TTC549 (cell line): ENCODE results near the gene CDC42EP5.
"Not testable (repeated sequence)": the region's sequence is repeated elsewhere in the genome, so short reads cannot be mapped to it uniquely, and the experiment has no call there.

ENCODE experiments used
- FAIRE-seq: peaks from 2 replicates; lab custom pipeline; 2012; peaks lifted over from hg19 to GRCh38; lab: Jason Lieb, UNC

Gene CDC42EP5, protein sequence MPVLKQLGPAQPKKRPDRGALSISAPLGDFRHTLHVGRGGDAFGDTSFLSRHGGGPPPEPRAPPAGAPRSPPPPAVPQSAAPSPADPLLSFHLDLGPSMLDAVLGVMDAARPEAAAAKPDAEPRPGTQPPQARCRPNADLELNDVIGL

DNA sequence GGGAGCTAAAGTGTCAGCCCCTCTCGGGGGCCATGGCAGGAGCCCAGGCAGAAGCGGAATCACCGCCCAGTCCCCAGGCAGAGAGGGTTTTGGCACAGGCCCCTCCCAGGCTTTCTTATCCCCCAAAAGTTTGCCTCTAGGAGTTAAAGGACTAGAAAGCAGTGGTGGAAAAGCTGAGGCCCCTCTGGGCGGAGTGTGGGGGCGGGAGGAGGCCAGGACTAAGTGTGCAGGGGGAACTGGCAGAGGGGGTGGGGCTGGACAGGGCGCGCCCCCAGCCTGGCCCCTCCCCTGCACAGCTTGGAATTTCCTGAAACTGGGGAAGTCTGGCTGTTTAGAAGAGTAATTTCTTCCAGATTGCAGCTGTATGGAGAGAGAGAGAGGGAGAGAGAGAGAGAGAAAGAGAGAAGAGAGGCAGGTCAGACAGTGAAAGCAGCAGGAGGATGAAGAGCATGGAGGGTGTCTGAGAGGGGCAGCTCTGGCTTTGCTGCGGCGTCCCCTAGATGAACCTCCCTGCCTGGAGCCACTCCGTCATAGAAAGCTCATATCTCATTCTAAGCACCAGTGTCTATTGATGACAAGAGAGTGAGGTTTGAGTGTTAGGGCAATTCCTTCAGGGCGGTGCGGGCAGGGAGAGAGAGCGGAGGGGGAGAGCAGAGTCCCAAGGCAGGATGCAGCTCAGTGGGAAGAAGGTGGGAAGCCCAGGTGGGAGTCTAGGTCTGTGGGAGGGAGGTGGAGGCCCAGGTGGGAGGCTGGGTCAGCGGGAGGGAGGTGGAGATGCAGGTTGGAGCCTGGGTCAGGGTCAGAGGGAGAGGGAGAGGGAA, at the start of gene CDC42EP5:
Gene CDC42EP5, minus strand, starts transcription at position 226 of the 821 bp plus-strand sequence. CDS start 7,749 bp downstream, outside the sequence.
- FAIRE-seq = peak; percentile 70

DNA sequence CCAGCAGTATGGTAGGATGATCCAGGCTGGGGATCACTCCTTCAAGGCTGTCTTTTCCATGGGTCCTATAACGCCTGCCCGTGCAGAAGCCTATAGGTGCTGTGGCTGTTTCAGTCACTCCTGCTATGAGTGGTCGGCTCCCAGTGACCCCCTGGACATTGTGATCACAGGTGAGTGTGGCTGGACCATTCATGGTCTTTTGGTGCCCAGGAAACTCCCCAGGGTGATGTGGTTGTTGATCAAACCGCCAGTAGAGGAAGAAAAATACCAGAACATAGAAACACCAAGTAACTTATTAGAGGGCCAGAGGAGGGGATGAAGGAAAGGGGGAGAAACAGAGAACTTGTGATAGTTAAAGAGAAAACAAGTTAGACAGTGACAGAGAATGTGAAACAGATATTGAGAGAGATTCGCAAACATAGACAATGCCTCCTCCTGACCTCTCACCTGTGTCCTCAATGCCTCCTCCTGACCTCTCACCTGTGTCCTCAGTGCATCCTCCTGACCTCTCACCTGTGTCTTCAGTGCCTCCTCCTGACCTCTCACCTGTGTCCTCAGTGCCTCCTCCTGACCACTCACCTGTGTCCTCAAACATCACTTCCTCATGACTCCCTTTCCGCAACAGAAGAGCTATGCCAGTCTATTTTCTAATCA, 48.9 kb upstream of the CDC42EP5 start:
- FAIRE-seq = no peak

DNA sequence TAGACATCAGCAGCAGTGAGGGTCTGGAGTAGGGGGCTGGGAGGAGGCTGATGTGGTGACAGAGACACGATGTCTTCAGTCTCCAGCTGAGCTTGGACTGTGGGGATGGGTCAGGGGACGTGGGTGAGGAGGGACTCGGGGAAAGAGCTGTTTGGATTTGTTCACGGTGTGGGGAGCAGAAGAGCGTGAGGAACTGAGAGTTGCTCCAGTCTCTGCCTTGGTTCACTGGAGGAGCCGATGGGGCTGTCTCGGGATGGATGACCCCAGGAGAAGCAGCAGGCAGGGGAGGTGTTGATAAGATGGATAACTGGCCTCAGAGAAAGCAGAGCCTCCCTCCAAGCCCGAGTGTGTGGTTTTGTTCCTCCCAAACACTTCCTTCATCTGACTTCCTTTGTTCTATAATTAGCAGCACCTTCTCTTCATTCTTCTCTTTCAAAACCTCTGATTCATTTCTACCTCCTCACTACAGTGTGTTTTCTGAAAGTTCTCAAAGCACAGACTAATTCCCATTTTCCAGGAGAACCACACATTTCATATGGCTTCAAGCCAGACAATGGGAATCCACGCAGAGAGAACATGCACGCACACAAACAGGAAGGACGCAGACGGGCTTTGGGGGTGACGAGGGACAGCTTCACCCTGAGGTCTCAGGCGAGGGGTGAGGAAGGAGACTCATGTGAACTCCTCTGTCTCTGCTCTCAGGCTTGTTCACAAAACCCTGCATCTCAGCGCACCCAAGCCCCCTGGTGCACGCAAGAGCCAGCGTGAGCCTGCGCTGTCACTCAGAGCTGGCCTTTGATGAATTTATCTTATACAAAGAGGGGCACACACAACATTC, 48.1 kb upstream of the CDC42EP5 start:
- no peak for FAIRE-seq

DNA sequence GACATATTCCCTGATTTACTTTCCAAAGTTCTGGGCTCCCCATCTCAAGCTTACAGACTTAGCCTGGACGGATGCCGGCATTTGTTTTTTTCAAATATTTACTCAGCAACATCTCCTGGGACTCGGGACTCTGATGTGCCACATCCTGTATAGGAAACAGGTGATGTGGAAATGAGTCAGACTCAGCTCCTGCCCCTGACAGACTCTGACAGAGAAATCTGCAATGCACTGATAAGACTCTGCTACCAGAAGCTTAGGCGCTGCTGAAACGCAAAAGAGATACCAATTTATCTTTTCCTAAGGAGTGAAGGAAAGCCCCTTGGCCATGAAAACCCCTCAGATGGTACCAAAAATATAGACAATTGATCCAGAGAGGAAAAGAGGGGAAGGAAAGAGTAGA, 45.7 kb upstream of the CDC42EP5 start:
- no peak for FAIRE-seq

DNA sequence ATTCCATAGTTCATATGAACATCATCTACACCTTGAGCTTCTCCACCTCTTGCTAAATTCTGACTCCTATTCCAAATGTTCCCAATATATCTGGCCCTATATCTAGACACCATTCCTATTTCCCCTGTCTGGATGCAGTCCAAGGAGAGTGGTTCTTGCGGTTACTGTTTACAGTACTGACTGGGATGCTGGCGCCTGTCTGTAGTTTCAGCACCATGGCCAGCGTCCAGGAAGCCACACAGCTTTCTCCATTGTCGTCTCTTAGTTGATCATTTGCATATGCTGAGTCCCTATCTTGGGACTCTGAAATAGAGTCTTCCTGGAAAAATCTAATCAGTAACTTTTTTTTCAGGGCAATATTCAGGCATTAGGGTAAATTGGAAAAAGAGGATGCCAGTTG, 44.4 kb upstream of the CDC42EP5 start:
- no peak for FAIRE-seq

DNA sequence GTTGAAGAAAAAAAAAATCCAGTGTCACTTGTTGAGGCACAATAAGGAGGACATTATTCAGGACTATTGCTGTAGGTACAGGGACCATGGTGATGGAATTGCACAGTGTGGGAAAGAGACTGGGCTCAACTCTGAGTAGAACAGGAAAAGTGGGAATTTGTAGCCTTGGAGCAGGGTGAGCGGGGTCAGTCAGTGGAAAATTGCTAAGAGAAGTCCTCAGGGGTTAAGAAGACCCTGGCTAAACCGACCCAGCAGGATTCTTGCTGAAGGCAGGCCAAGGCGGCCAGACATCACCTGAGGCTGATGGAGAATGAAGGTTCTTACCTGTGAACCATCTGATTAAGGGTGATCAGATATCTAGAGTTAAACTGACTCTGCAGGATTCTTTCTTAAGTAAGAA, 42.1 kb upstream of the CDC42EP5 start:
- FAIRE-seq = no peak

DNA sequence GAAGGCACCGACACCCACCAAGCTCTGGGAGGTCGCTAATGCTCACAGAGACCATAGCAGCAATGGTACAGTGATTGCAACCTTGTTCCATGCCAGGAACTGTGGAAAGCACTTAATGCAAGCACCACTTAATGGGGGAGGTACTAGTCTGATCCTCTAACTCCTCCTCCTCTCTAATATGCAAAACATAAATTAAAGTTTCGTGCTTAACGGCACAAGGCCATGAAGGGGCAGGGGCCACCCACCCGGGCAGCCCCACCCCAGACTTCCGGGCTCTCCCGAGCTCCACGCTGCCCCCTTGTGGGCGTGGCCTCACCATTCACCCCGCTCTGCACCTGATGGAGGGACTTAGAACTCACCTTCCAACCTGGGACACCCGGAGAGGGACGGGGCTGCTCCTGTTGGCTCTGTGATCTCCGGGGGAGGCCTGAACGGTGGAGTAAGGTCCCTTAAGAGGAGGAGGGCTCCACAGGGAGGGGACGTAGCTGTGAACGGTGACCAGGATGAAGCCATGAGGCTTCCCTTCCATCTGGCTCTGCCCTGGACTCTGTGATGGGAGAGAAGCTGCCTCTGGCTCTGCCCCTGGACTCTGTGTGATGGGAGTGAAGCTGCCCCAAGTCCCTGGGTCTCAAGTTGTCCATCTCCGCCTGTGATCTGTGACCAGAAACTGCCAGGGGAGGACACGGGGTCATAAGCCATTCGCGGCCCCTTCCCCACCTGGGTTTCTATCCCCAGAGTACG, 36.3 kb upstream of the CDC42EP5 start:
- FAIRE-seq = not testable (repeated sequence)

DNA sequence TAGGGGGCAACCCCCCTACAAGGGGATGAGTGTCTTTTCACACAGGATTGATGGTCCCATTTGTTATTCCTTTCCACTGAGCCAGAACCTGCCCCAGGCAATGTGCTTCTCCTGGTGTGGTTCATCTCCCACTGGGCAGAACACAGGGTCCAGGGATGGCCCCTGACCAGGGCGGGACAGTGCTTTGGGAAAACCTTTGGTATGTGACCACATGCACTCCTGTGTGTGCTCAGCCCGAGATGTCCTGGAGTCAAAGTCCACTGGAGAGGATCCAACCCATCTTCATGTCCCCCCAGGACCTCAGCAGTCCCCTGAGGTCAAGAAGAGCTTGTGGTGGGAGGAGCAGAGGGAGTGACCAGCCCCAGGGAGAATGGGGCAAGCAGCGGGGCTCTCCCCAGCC, 35.4 kb upstream of the CDC42EP5 start:
- FAIRE-seq = not testable (repeated sequence)

DNA sequence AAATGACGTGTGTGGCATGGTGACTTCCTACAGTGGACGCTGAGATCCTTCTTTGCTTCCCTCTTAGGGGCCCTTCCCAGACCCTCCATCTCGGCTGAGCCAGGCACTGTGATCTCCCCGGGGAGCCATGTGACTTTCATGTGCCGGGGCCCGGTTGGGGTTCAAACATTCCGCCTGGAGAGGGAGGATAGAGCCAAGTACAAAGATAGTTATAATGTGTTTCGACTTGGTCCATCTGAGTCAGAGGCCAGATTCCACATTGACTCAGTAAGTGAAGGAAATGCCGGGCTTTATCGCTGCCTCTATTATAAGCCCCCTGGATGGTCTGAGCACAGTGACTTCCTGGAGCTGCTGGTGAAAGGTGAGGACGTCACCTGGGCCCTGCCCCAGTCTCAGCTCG, 34.7 kb upstream of the CDC42EP5 start:
- FAIRE-seq = no peak

DNA sequence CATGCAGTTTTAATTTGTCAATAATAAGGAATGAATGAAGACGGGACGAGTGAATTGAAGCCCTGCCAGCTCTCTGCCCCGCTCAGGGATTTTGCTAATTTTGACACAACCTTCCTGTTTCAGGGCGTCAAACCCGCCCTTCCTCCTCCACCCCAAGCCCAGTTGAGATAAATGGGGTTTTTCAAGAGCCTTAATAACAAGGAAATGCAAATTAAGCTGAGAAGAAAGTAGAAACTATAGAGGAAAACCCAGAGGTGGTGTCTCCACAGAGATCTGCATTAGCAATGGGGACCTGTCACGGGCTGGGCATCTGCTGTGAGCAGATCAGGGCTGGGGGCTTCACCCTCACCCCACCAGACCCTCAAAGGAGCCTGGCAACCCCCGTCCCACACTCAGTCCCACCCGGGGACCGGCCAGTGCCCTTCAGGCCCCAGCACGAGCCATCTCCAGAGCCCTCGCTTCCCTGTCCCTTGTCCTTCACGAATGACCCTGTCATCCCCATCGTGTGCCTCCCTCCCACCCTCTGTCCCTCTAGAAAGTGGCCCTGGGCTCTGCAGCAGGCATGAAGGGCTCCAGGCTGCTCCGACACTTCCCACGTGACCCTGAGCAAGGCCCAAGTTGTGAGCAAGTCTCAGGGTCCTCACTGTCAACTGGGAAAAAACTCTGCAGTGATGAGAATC, 34.1 kb upstream of the CDC42EP5 start:
- FAIRE-seq = not testable (repeated sequence)

DNA sequence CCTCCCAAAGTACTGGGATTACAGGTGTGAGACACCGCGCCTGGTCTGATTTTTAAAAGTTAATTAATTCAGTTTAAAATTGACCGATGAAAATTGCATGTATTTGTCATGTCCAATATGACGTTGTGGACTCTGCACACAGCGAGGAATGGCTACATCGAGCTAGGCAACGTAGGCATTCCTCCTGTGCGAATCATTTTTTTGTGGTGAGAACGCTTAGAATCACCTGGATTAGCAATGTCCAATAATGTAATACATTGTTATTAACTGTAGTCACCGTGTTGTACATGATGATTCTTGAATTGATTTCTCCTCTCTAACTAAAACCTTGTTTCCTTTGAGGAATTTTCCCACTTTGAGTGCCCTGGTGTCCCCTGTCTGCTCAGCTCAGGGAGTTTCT, 33.0 kb upstream of the CDC42EP5 start:
- FAIRE-seq = no peak

DNA sequence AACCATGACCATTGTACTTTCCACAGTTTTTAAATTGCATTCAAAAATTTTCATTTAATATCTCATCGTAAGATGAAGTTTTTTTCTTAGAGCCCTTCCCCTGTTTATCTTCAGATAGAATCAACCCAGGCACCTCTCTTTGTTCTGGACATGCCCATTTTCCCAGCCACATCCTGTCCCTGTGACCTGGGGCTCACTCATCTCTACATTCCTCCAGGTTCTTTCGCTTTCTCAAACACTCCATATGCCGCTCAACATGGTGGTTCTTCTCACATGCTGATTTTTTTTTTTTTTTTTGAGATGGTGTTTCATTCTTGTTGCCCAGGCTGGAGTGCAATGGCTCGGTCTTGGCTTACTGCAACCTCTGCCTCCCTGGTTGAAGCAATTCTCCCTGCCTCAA, 32.4 kb upstream of the CDC42EP5 start:
- FAIRE-seq = not testable (repeated sequence)

DNA sequence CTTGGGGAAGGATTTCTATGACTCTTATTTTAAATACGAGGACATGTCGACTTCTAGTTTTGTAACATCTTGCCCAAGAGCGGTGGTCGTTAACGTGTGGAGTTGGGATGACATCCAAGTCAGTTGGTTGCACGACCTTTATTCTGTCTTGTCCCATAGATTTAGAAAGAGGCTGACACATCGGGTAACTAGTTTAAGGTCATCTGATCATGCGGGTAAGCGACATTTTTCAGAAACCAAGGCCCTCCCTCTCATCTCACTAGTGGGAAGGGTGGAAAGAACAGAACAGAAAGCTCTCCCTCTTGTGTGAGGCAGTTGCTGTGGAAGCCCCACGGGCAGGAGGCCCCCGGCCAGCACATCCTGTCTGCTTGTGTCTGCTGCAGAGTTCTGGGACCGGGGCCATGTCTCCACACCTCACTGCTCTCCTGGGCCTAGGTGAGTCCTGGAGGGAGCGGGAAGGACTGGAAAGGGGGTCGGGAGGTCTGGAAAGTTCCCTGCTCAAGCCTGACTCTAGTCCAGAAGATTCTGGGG, 29.5 kb upstream of the CDC42EP5 start, which contains the start of gene LAIR2:
Gene LAIR2, plus strand, starts transcription at position 314 of the 531 bp plus-strand sequence. Its CDS starts 88 bp downstream, at position 402.
- no peak for FAIRE-seq

DNA sequence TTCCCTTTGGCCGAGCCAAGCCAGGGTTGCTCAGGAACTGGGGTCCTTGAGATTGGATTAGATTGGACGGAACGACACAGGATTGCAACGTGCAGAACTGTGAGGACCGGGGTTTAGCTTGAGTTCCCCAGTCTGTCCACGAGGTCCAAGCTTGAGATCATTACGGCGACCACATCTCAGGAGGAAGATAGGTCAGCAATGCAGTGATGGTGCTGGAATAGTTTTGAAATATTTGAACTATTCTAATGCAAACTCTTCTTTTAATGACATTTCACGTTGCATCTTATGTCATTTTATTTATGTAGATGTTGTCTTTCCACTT, 25.3 kb upstream of the CDC42EP5 start:
- FAIRE-seq = not testable (repeated sequence)

DNA sequence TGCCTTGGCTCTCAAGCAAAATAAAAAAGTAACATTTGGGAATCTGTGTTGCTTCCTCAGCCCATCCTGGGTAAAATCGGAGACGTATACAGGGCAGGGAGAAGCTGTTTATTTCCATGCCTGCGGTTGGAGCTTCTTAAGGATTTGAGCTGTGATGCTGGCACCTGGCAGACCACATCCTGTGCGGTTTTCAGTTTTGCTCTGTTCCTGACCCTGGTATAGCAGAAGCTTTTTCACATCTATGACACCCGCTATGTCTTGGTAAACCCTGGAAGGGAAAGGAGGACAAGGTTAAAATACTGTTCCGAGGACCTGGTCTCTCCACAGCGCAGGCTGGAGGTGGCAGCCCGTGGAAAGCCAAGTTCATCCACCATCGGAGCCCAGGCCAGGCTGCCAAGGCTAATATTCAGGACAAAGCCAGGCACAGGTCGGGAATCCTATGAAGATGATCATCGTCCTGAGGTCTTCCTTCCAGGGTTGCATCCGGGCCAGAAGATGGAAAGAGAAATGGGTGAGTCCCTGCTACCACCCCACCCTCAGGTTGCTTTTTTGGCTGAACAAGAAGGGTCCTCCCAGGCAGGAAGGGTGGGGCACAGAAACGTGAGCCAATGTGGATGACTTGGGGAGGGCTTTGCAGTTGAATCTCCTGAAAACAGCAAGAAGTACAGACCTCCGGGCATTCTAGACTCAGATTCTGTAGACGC, 24.8 kb upstream of the CDC42EP5 start:
- FAIRE-seq = not testable (repeated sequence)

DNA sequence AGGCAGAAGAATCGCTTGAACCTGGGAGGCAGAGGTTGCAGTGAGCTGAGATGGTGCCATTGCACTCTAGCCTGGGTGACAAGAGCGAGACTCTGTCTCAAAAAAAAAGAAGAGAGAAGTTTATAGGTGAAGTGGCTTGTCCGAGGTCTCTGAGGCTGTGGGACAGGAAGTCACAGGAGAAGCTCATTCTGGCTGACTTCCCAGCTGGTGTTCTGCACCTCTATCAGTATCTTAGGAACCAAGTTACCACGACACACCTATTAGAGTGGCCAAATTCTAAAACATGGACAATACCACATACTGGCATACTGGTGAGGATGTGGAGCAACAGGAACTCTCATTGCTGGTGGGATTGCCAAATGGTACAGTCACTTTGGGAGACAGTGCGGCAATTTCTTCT, 22.2 kb upstream of the CDC42EP5 start:
- not testable (repeated sequence) for FAIRE-seq

DNA sequence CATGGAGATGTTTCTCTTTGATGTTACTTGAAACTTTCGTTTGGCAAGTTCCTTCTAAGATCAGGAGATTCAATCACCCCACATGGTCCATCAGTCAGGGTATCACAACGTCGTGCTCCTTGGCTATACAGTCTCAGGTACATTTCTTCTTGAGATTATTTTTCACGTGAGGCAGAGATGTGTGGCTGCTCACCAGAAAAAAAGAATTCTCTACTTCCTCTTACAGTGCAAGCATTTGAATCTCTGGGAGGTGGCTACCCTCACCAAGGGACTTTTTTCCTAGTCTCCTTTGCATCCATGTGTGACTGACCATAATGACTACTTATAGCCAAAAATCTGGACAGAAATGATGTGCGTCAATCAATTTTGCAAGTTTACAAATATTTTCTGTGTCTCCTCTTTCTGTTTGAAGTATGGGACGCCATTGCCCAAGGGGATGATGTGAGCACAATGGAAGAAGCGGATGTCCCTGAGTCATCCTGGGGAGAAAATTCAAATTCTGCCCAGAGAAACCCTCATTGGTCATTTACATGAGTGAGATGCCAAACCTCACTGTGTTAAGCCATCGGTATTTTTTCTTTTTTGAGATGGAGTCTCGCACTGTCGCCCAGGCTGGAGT, 21.0 kb upstream of the CDC42EP5 start:
- no peak for FAIRE-seq

DNA sequence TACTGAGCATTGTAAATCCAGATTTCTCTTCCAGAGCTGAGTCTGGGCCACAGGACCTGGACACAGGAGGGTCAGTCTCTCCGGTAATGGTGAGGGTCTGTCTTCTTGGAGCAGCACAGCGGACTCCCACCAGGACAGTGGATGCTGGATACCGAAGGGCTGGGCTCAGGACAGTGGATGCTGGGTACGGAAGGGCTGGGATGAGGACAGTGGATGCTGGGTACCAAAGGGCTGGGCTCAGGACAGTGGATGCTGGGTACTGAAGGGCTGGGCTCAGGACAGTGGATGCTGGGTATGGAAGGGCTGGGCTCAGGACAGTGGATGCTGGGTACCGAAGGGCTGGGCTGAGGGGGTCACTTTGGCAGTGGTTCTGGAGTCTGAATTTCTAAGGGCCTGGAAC, 20.0 kb upstream of the CDC42EP5 start:
- not testable (repeated sequence) for FAIRE-seq

DNA sequence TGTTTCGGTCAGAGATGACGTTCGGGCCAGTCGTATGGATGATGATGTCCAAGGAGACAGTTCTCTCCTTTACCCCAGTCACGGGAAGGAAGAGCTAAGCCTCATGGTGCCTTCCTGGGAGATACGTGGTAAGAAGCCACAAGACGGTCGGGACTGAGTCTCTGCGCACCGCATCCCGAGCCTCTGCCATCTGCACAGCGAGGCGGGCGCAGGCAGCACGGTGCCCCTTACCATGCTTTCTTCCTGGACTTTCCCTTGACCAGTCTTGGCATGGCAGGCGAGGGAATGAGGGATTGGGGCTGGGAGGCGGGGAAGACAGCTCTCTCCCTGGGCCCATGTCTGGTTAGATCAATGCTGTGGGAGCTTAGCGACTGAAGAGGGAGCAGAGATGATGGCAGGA, 19.5 kb upstream of the CDC42EP5 start:
- no peak for FAIRE-seq

DNA sequence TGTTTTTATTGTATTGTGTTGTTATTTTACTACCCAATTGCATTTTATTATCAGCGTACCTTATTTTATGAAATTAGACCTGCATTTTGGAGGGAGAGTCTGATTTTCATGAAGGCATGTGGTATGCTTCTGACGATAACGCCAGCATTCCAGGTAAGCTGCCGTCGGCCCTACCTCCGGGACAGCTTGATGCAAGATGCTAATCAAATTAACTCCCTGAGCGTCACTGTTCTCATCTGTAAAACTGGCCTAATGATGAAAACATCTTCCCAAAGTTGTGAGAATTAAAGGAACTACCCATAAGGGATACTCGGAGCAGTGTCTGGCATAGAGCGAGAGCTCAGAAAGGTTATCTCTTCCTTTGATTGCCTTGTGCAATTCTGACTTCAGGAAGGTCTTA, 16.7 kb upstream of the CDC42EP5 start:
- FAIRE-seq = no peak
